SK-N-MC (cell line): Measurements from ENCODE around the gene POLG.

ENCODE experiments used
- EZH2 ChIP-seq: fragments of 200-600 bp; sonication (generic); IDR thresholded peaks from one replicate; pipeline ENCODE4 v1.6.1; 2017; ENCODE audit warnings: antibody characterized with exemption
- FOXP2 ChIP-seq: optimal IDR thresholded peaks from 2 replicates; pipeline ENCODE3; 2011; ENCODE audit warnings: mild to moderate bottlenecking, moderate library complexity; ENCODE audit not compliant: insufficient read depth; ENCODE audit errors: extremely low read length, control extremely low read depth
- POLR2AphosphoS5 ChIP-seq: IDR thresholded peaks from 2 replicates; pipeline ENCODE4 v1.6.1; 2012; ENCODE audit warnings: mild to moderate bottlenecking, low read depth, low read length, borderline replicate concordance

DNA sequence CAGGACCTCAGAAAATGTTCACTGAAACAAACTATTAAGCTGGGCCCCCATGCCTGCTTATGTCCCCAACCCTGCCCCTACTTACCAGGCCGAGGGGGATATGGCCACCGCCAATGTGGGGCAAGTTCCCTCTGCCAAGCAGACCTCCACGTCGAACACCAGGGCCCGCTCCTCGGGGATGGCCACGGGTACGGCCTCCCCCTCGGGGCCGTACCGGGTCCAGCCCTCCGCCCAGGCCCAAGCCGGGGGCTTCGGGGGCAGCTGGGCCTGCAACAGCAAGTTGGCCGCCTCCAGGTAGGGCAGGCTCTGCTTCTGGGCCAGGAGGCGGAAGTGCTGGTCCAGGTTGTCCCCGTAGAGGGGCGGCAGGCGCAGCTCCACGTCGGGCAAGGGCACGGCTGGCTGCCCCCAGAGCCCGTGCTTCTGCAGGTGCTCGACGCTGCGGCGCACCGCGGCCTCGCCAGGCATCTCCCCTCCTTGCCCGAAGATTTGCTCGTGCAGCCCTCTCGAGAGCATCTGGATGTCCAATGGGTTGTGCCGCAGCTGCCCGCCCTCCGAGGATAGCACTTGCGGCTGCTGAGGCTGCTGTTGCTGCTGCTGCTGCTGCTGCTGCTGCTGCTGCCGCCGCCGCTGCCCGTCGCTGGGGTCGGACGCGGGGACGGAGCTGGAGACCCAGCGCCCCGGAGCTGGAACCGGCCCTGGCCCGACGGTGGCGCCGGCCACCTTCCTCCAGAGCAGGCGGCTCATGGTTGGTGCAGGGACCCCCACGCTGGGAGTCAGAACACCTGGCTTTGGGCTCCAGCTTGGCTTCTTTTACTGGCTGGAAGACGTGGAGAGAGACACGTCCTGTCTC lies 1.4 kb downstream of the POLG start:
- TF ChIP-seq POLR2AphosphoS5 (no peak), EZH2 (no peak), FOXP2 (no peak)
